ENCODE measurements around the gene FLRT1.

The FLRT1 gene

DNA sequence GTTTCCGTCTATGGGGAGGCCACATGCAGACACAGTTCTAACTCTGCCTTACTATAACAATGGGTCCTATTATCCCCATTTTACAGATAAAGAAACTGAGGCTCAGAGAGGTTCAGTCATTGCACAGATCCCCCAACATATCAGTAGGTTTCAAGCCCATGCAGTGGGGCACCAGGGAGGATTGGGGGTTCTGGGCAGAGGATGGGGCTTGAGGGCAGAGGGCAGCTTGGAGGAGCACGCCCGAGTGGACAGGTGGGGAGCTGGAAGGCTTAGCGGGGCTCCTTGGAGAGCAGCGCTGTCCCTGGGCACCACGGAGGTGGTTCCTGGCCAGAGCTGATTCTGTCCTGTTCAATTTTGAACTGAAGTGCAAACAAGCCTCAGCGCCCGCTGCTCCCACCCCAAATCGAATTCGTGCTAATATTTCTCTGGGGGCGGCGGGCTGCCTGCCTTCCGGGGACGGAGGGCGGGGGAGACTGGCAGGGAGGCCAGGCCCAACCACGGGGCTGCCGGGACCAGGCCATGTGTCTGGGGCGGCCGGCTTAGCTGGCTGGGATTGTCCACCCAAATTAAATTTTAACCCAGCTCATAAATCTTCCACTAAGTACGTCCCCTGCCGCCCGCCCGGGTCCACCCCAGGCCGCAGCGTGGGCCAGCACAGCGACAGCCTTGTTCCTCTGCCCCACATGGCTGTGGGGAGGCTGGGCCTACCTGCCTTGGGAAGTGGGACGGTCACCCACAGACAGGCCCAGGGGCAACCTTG, 49.4 kb downstream of the FLRT1 start:
- TF ChIP-seq CTCF (IDR thresholded peaks at IDR 0.05; ENCODE audit: insufficient read depth, low read depth, low read length, missing control alignments): no peak

More for the DNA sequence above, 49.4 kb downstream of the FLRT1 start:
- H3K4me3 ChIP-seq (ENCODE audit: low read depth, low read length): no peak overlapping the region
- no peak for DNase-seq (ENCODE audit: low read depth)

Data from GM12865 (cell line).